Neural progenitor cell (in vitro differentiated cells): Measurements from ENCODE around the gene RYR3. TPM values are rescaled to one million over a fixed set of nuclear protein-coding genes. Genes with fewer than 3 reads are reported as not detected.

Source experiments
- DNase-seq: peaks from one replicate; pipeline ENCODE4 v3.0.0-alpha.2; 2016; ENCODE audit warnings: low spot score
- H2AFZ ChIP-seq: fragments of 200-600 bp; sonication (generic); replicated peaks from 2 replicates; pipeline ENCODE4 v1.6.1; 2016; ENCODE audit warnings: antibody characterized with exemption
- H3F3A ChIP-seq: fragments of 200-600 bp; sonication (generic); 2 replicates; pipeline ENCODE4 v1.6.1; 2016; ENCODE audit warnings: antibody characterized with exemption, low read depth
- H3K27ac ChIP-seq: fragments of 200-600 bp; sonication (generic); 2 replicates; pipeline ENCODE4 v1.5.1; 2016; ENCODE audit warnings: mild to moderate bottlenecking
- H3K27me3 ChIP-seq: fragments of 200-600 bp; sonication (generic); 2 replicates; pipeline ENCODE4 v1.6.1; 2016; ENCODE audit warnings: mild to moderate bottlenecking, moderate library complexity
- H3K36me3 ChIP-seq: fragments of 200-600 bp; sonication (generic); 2 replicates; pipeline ENCODE4 v1.5.1; 2016
- H3K4me1 ChIP-seq: fragments of 200-600 bp; sonication (generic); 2 replicates; pipeline ENCODE4 v1.6.1; 2016; ENCODE audit warnings: mixed run types
- H3K4me2 ChIP-seq: fragments of 200-600 bp; sonication (generic); 2 replicates; pipeline ENCODE4 v1.6.1; 2016
- H3K4me3 ChIP-seq: fragments of 200-600 bp; sonication (generic); 2 replicates; pipeline ENCODE4 v1.5.1; 2016
- H3K79me2 ChIP-seq: fragments of 200-600 bp; sonication (generic); 2 replicates; pipeline ENCODE4 v1.6.1; 2016; ENCODE audit warnings: low read depth
- H3K9ac ChIP-seq: fragments of 200-600 bp; sonication (generic); 2 replicates; pipeline ENCODE4 v1.6.1; 2016
- H3K9me3 ChIP-seq: fragments of 200-600 bp; sonication (generic); 2 replicates; pipeline ENCODE4 v1.5.1; 2016; ENCODE audit warnings: low read depth
- H4K20me1 ChIP-seq: fragments of 200-600 bp; sonication (generic); 2 replicates; pipeline ENCODE4 v1.6.1; 2016; ENCODE audit warnings: low read depth
- H3K27ac Mint-ChIP-seq: 3 replicates; pipeline ENCODE4 v1.8.0; 2021; ENCODE audit warnings: mixed read lengths
- H3K27me3 Mint-ChIP-seq: 2 replicates; pipeline ENCODE4 v1.8.0; 2022; ENCODE audit warnings: low read depth, mild to moderate bottlenecking, inconsistent platforms, moderate library complexity, mixed read lengths; ENCODE audit not compliant: insufficient read depth
- H3K36me3 Mint-ChIP-seq: 3 replicates; pipeline ENCODE4 v1.8.0; 2021; ENCODE audit warnings: mixed read lengths
- H3K4me1 Mint-ChIP-seq: 3 replicates; pipeline ENCODE4 v1.8.0; 2021; ENCODE audit warnings: mixed read lengths
- H3K4me3 Mint-ChIP-seq: 3 replicates; pipeline ENCODE4 v1.8.0; 2021; ENCODE audit warnings: mild to moderate bottlenecking, moderate library complexity, mixed read lengths
- H3K9me3 Mint-ChIP-seq: 3 replicates; pipeline ENCODE4 v1.8.0; 2020; ENCODE audit warnings: mixed read lengths
- EZH2 ChIP-seq: fragments of 200-600 bp; sonication (generic); IDR thresholded peaks from 2 replicates; pipeline ENCODE4 v1.6.1; 2017; ENCODE audit warnings: antibody characterized with exemption, mild to moderate bottlenecking, moderate library complexity
- EZH2phosphoT487 ChIP-seq: fragments of 200-600 bp; sonication (generic); IDR thresholded peaks from 2 replicates; pipeline ENCODE4 v1.6.1; 2017; ENCODE audit warnings: antibody characterized with exemption
- total RNA-seq: library from RNA; depleted of rRNA; stranded (reverse); fragments of >200 nt; gene quantifications from 2 replicates; pipeline ENCODE4 v1.2.3, GENCODE V29; 2015; ENCODE audit warnings: low replicate concordance
- TF ChIP-seq, protein P1 (sequence below): fragments of 200-600 bp; sonication (generic); IDR thresholded peaks from 2 replicates; pipeline ENCODE4 v1.5.1; 2017; ENCODE audit warnings: antibody characterized with exemption, mild to moderate bottlenecking

RYR3 gene
- total RNA-seq, 1 donor from 2014 or later: 2.1 TPM

DNA sequence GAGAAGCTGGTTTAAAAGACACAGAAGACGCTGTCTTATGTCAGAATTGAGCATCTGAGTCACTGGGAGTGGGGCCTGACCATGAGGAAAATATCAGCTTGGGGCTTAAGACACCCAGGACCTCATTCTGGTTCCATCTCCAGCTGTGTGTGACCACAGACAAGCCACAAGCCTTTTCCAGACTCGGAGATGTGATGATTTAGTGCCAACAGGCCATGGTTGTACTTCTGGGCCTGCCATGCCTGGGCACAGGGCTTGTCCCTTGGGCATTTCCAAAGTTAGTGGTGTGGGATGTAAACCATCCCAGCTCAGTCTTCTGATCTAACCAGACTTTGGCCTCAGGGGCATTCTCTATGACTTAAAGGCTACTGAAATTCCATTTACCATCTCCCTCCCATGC, 269.8 kb downstream of the RYR3 start:
- H3K36me3 Mint-ChIP-seq: no peaks in the 10 kb centered on the region
- peaks cover 4% of the 10 kb centered on the region for H3K4me1 Mint-ChIP-seq
- peaks cover 2% of the 10 kb centered on the region for H3K27me3 Mint-ChIP-seq
- TF ChIP-seq EZH2 (no peak), EZH2phosphoT487 (no peak)
- TF ChIP-seq, protein P1, sequence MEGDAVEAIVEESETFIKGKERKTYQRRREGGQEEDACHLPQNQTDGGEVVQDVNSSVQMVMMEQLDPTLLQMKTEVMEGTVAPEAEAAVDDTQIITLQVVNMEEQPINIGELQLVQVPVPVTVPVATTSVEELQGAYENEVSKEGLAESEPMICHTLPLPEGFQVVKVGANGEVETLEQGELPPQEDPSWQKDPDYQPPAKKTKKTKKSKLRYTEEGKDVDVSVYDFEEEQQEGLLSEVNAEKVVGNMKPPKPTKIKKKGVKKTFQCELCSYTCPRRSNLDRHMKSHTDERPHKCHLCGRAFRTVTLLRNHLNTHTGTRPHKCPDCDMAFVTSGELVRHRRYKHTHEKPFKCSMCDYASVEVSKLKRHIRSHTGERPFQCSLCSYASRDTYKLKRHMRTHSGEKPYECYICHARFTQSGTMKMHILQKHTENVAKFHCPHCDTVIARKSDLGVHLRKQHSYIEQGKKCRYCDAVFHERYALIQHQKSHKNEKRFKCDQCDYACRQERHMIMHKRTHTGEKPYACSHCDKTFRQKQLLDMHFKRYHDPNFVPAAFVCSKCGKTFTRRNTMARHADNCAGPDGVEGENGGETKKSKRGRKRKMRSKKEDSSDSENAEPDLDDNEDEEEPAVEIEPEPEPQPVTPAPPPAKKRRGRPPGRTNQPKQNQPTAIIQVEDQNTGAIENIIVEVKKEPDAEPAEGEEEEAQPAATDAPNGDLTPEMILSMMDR: no peak
- H3K9me3 ChIP-seq: no peaks in the 10 kb centered on the region
- H4K20me1 ChIP-seq: no peaks in the 10 kb centered on the region
- DNase-seq: no peak
- H3F3A ChIP-seq: no peaks in the 10 kb centered on the region
- H3K27ac Mint-ChIP-seq: no peak overlapping the region
- H3K4me3 Mint-ChIP-seq: no peak overlapping the region
- no peaks in the 10 kb centered on the region for H3K36me3 ChIP-seq
- no peaks in the 10 kb centered on the region for H3K4me1 ChIP-seq
- H2AFZ ChIP-seq: no peak overlapping the region
- H3K4me2 ChIP-seq: no peak overlapping the region
- no peaks in the 10 kb centered on the region for H3K27me3 ChIP-seq
- H3K4me3 ChIP-seq: no peak overlapping the region
- H3K9me3 Mint-ChIP-seq: no peaks in the 10 kb centered on the region
- no peaks in the 10 kb centered on the region for H3K79me2 ChIP-seq
- no peak overlapping the region for H3K27ac ChIP-seq
- no peak overlapping the region for H3K9ac ChIP-seq

- Mint-ChIP-seq H3K27ac (no peak overlapping the region), H3K36me3 (no peaks in the 10 kb centered on the region)
These were observed 270.3 kb downstream of the RYR3 start for GRCh38 chr15:33581032-33581431.

GRCh38 chr15:33584797-33585196, 274.0 kb downstream of the RYR3 start:
- H3K36me3 Mint-ChIP-seq: no peaks in the 10 kb centered on the region
- H3K4me1 ChIP-seq: no peaks in the 10 kb centered on the region
- no peak for DNase-seq
- no peaks in the 10 kb centered on the region for H3K36me3 ChIP-seq
- H2AFZ ChIP-seq: no peak overlapping the region
- H3K27me3 ChIP-seq: no peaks in the 10 kb centered on the region
- H3K9me3 Mint-ChIP-seq: no peaks in the 10 kb centered on the region
- H3K9me3 ChIP-seq: no peaks in the 10 kb centered on the region
- peaks cover 4% of the 10 kb centered on the region for H3K4me1 Mint-ChIP-seq
- H3K27ac Mint-ChIP-seq: no peak overlapping the region
- no peaks in the 10 kb centered on the region for H4K20me1 ChIP-seq
- no peaks in the 10 kb centered on the region for H3F3A ChIP-seq
- peaks cover 2% of the 10 kb centered on the region for H3K27me3 Mint-ChIP-seq
- H3K9ac ChIP-seq: no peak overlapping the region
- H3K4me3 ChIP-seq: no peak overlapping the region
- no peak overlapping the region for H3K4me2 ChIP-seq
- no peaks in the 10 kb centered on the region for H3K79me2 ChIP-seq
- no peak overlapping the region for H3K4me3 Mint-ChIP-seq
- H3K27ac ChIP-seq: no peak overlapping the region
- TF ChIP-seq EZH2: no peak
- TF ChIP-seq, protein P1: no peak
- no peak for TF ChIP-seq EZH2phosphoT487

More at GRCh38 chr15:33581032-33581431, 270.3 kb downstream of the RYR3 start:
- no peak for TF ChIP-seq EZH2phosphoT487
- TF ChIP-seq, protein P1: no peak
- TF ChIP-seq EZH2: no peak
- H3F3A ChIP-seq: no peaks in the 10 kb centered on the region
- H3K27me3 ChIP-seq: no peaks in the 10 kb centered on the region
- no peak overlapping the region for H2AFZ ChIP-seq
- H3K4me2 ChIP-seq: no peak overlapping the region
- Mint-ChIP-seq H3K4me3 (no peak overlapping the region), H3K9me3 (no peaks in the 10 kb centered on the region), H3K27me3 (peaks cover 2% of the 10 kb centered on the region), H3K4me1 (peaks cover 4% of the 10 kb centered on the region)
- H3K9me3 ChIP-seq: no peaks in the 10 kb centered on the region
- no peaks in the 10 kb centered on the region for H4K20me1 ChIP-seq
- no peak overlapping the region for H3K4me3 ChIP-seq
- H3K9ac ChIP-seq: no peak overlapping the region
- no peaks in the 10 kb centered on the region for H3K79me2 ChIP-seq
- no peak overlapping the region for H3K27ac ChIP-seq
- no peaks in the 10 kb centered on the region for H3K36me3 ChIP-seq
- no peaks in the 10 kb centered on the region for H3K4me1 ChIP-seq
- DNase-seq: no peak
